Measurements from ENCODE around the gene PHACTR1. TPM values are rescaled to one million over a fixed set of nuclear protein-coding genes. Genes with fewer than 3 reads are reported as not detected.

The PHACTR1 gene
- total and polyA plus RNA-seq, 12 donors: 6.3 to 150 (median 79.9) TPM

GRCh38 chr6:12968839-12969558 is 252.4 kb downstream of the PHACTR1 start:
- peak overlapping the region in 4 of 10 donors; percentile 17 to 31 (median 26) for H3K27ac ChIP-seq
- H3K36me3 ChIP-seq: no peaks in the 10 kb centered on the region
- intact Hi-C loops (cut with DNase I): no loop called here
- peaks cover 0 to 21% (median 7%) of the 10 kb centered on the region in 9 donors for H3K4me1 ChIP-seq
- H3K4me3 ChIP-seq: no peak overlapping the region
- WGBS, 2 donors: 41 to 53% methylated on average over 5 of the region's 5 CpGs
- DNase-seq: no peak
- TF ChIP-seq CTCF (IDR thresholded peaks at IDR 0.05): no peak
- no peak for ATAC-seq
- H3K9me3 ChIP-seq: no peaks in the 10 kb centered on the region
- no peaks in the 10 kb centered on the region for H3K27me3 ChIP-seq

- no peak for TF ChIP-seq CTCF (IDR thresholded peaks at IDR 0.05)
- intact Hi-C loops (cut with DNase I): no loop called here
- DNase-seq (no peak), ATAC-seq (no peak)
- no peaks in the 10 kb centered on the region for H3K27me3 ChIP-seq
- no peak overlapping the region for H3K4me3 ChIP-seq
- peak overlapping the region in 1 of 10 donors; percentile 25 for H3K27ac ChIP-seq
- no peaks in the 10 kb centered on the region for H3K9me3 ChIP-seq
- 95 to 98% methylated on average over 2 of the region's 2 CpGs for whole genome bisulfite sequencing, 2 donors
- peaks cover 0 to 22% (median 9%) of the 10 kb centered on the region in 9 donors for H3K4me1 ChIP-seq
- no peaks in the 10 kb centered on the region for H3K36me3 ChIP-seq
These were observed 253.4 kb downstream of the PHACTR1 start for GRCh38 chr6:12969966-12970365.

- peak in 7 of 8 donors; percentile 47 to 84 (median 71) for ATAC-seq
- intact Hi-C loops (cut with DNase I): no loop called here
- Histone ChIP-seq H3K27ac (peak overlapping the region; percentile 17 to 75 (median 56)), H3K9me3 (no peaks in the 10 kb centered on the region), H3K27me3 (no peaks in the 10 kb centered on the region), H3K4me3 (no peak overlapping the region), H3K4me1 (peaks cover 0 to 22% (median 9%) of the 10 kb centered on the region in 9 donors), H3K36me3 (no peaks in the 10 kb centered on the region)
- TF ChIP-seq CTCF (IDR thresholded peaks at IDR 0.05): no peak
- DNase-seq: no peak
- WGBS, 2 donors: 33 to 46% methylated on average over 4 of the region's 4 CpGs
These were observed 256.8 kb downstream of the PHACTR1 start for GRCh38 chr6:12973386-12973785.

GRCh38 chr6:12974551-12974950 is 258.0 kb downstream of the PHACTR1 start:
- ATAC-seq (no peak), DNase-seq (no peak)
- intact Hi-C loops (cut with DNase I): no loop called here
- H3K27ac ChIP-seq: peak overlapping the region in 3 of 10 donors; percentile 2 to 75 (median 67)
- 91 to 93% methylated on average over 2 of the region's 2 CpGs for WGBS, 2 donors
- H3K27me3 ChIP-seq: no peaks in the 10 kb centered on the region
- H3K36me3 ChIP-seq: peaks cover 0 to 4% (median 0%) of the 10 kb centered on the region in 9 donors
- no peak for TF ChIP-seq CTCF (IDR thresholded peaks at IDR 0.05)
- H3K4me3 ChIP-seq: no peak overlapping the region
- peaks cover 0 to 22% (median 7%) of the 10 kb centered on the region in 9 donors for H3K4me1 ChIP-seq
- no peaks in the 10 kb centered on the region for H3K9me3 ChIP-seq
